HG03064 (cell line): ENCODE results near the gene DMD.
"Not testable (repeated sequence)": the region's sequence is repeated elsewhere in the genome, so short reads cannot be mapped to it uniquely, and the experiment has no call there.

Source experiments
- ATAC-seq: cut with Tn5 transposase; IDR thresholded peaks from one replicate; pipeline ENCODE4 v1.9.1; 2021; ENCODE audit warnings: low read depth; ENCODE audit not compliant: unreplicated experiment

The DMD gene

GRCh38 chrX:32137525-32137924, 1073.8 kb downstream of the DMD start:
- ATAC-seq: no peak

DNA sequence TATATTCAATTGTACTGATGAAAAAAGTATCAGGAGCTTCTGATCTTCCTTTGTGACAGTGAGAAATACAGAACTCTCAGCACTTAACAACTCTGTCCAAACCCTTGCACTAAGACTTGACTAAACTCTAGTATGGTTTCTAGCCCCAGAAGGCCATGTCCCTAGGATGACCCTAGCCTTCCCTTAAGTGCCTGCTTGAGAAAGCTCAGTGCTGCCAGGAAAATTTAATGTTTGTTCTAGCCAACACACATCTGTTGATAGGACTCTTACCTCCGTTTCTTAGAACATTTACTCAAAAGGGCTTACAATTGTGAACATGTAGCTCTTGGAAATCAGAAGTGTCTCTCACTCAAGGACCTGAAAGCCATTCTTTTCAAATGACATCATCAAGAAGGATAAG, 1084.4 kb downstream of the DMD start:
- no peak for ATAC-seq

DNA sequence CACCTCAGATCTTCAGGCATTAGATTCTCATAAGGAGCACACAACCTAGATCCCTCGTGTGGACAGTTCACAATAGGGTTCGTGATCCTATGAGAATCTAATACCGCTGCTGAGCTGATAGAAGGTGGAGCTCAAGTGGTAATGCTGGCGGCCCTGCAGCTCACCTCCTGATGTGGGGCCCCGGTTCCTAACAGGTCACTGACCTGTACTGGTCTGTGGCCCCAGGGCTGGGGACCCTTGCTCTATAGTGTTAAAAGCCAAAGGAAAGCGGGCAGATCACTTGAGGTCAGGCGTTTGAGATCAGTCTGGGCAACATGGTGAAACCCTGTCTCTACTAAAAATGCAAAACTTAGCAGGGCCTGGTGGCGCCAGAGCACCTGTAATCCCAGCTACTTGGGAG, 1092.5 kb downstream of the DMD start:
- ATAC-seq: no peak

DNA sequence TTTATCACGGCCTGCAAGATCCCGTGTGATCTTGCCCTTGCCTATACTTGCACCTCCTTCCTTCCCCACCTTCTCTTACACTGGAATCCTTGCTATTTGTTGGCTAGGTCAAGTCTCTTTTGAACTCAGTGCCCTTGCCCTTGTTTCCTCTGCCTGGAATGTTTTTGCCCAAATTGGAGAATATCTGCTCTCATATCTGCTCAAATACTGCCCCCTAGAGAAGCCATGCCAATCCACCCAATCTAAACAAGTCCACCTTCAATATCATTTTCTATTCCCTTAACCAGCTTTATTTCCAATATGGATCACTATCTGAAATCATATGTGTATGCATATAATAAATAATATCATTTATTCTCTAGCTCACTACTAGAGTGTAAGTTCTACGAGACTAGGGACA, 1095.3 kb downstream of the DMD start:
- no peak for ATAC-seq

- no peak for ATAC-seq
Measured at GRCh38 chrX:32087663-32088062, 1123.7 kb downstream of the DMD start.

- ATAC-seq: no peak
Measured at GRCh38 chrX:32084757-32085156, 1126.6 kb downstream of the DMD start.

DNA sequence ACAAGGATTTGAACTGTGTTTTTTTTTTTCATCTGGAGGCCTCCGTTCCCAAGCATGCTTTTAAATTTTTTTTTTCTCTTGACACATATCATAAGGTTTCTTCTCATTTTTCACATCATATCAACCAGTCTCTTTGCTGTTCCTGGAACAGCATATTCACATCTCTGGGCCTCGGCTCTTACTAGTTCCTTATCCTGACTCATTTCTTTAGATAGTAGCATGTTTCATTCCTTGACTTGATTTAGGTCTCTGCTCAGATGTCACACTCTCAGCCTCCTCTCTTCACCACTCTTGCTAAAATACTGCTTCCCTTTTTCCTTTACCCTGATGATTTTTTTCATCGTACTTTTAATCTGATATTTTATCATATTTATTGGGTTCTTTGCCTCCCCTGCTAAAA, 1163.1 kb downstream of the DMD start:
- no peak for ATAC-seq

- no peak for ATAC-seq
Measured at GRCh38 chrX:32045149-32045548, 1166.2 kb downstream of the DMD start.

DNA sequence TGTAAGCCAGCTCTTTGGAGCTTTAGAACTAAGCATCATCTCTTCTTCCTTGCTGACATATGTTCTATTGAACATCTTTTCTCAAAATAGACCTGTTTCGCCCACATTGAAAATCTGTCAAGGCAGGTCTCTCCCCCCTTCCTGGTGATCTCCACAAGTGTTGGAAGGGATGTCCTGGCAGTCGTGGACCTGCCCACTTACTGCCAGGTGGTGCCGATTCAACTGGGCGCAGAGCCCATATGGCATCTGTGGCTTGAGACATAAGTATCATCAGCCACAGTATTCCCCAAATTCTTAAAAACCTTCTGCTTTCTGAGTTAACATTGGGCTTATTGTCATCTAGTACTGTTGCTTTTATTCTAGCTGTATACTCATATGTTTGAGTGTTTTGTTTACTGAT, 1170.2 kb downstream of the DMD start:
- no peak for ATAC-seq

DNA sequence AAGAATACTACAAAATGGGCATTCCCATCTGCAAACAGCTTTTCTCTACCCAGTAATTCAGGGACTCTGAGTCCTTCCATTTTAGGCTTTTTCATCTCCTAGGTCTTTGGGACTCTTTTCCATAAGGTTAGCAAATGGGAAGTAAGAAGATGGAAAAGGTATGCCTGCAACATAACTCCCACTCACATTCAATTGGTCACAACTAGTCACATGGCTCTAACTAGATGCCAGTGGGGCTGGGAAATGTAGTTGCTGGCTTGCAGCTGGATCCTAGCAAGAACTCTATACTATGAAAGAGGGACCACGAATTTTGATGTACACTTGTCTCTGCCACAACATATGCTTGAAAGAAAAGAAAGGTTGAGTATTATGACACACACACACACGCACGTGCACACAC, 1184.6 kb downstream of the DMD start:
- no peak for ATAC-seq

- no peak for ATAC-seq
Measured at GRCh38 chrX:32024072-32024471, 1187.3 kb downstream of the DMD start.

GRCh38 chrX:32016195-32016594, 1195.2 kb downstream of the DMD start:
- no peak for ATAC-seq

DNA sequence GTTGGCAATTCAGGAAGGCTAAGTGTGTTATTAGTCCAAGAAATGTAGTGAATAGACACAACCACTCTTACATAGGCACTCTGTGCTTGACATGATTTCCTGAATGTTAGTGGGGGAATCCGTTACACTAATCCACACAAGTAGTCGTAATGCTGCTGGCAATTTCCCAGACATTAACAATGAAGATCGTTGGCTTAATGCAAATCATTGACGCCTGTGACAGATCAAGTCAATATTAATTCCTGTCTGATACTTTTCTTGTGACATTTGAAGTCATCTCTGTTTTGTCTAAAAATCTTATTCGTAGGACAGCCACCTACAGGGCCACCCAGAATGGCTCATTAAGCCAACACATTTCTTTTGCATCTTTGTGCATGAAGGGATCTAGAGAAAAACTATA, 1200.4 kb downstream of the DMD start:
- ATAC-seq: no peak

GRCh38 chrX:32010212-32010611, 1201.1 kb downstream of the DMD start:
- ATAC-seq: no peak

GRCh38 chrX:31993637-31994036, 1217.7 kb downstream of the DMD start:
- ATAC-seq: no peak

GRCh38 chrX:31988975-31989374, 1222.4 kb downstream of the DMD start:
- ATAC-seq: no peak

- no peak for ATAC-seq
Measured at GRCh38 chrX:31981546-31982062, 1229.7 kb downstream of the DMD start.

GRCh38 chrX:31969714-31970113, 1241.6 kb downstream of the DMD start:
- no peak for ATAC-seq

- no peak for ATAC-seq
Measured at GRCh38 chrX:31962256-31962655, 1249.1 kb downstream of the DMD start.

DNA sequence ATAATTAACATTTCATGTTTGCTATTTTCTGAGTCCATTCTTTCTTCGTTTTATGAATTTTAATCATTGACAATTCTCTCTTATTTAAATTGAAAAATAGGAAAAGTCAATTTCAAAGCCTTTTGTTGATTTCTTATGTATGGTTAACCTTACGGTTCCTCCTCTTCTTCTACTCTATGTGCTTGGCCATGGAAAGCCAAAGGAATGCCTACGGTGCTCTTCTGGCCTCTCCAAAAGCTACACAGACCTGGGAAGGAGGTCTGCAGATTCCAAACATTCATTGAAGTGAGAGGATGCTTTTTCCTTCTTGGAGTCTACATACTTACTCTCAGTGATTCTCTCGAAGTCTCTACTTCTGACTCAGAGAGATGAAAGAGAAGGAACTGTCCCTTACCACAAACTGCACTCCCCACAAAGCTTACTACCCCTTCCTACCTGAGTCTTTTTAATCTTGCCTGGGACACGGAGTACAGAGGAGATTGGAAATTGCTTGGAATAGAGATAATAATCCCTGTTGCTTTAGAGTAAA, 1276.4 kb downstream of the DMD start:
- ATAC-seq: no peak

DNA sequence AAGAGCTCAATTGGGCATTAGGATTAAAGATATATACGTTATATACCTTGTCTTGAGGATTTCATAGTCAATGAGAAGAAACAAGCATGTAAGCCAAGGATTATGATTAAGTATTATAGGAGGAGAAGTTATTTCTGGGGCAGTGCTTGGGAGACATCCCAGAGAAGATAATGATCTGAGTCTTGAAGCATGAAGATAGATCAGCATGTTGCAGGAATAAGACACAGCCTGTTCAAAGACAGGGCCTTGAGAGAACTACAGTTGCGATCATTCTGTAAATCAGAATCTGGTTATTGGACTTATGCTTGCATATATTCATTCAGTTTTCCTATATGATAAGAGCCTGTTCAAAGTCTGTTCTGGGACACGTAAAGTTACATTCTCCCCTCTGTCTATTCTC, 1277.3 kb downstream of the DMD start:
- no peak for ATAC-seq

DNA sequence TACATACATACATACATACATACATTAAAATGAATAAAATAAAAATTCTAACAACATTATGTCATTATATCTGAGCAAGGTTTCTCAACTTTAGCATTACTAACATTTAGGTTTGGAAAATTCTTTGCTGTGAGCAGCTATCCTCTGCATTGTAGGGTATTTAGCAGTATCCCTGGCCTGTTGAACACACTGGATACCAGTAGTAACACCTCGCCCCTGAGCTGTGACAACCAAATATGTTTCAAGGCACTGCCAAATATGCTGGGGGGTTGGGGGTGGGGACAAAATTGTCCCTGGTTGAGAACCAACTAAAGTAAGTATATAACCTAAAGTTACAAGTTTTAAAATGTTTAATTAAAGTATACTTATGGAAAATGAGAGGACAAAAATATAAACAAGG, 1278.6 kb downstream of the DMD start:
- no peak for ATAC-seq

GRCh38 chrX:31932320-31932719, 1279.0 kb downstream of the DMD start:
- not testable (repeated sequence) for ATAC-seq
